ENCODE data around the gene BHMT2.

The BHMT2 gene

DNA sequence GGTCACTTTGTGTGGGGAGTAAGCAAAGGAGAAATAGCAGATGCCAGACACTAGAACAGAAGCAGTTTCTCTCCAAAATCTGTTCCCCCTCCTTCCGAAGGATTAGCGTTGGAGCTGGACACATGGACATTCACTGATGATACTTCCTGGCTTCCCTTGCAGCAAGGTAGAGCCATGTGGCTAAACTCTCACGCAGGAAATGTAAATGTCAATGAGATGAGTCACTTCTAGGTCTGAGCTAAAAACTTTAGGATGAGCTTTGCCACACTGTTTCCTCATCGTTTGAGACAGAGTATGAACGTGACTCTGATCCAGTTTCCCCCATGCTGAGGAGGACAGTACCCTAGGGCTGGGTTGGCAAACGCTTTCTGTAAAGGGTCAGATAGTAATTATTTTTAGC is 5.1 kb downstream of the BHMT2 start:
- no peak for DNase-seq

DNA sequence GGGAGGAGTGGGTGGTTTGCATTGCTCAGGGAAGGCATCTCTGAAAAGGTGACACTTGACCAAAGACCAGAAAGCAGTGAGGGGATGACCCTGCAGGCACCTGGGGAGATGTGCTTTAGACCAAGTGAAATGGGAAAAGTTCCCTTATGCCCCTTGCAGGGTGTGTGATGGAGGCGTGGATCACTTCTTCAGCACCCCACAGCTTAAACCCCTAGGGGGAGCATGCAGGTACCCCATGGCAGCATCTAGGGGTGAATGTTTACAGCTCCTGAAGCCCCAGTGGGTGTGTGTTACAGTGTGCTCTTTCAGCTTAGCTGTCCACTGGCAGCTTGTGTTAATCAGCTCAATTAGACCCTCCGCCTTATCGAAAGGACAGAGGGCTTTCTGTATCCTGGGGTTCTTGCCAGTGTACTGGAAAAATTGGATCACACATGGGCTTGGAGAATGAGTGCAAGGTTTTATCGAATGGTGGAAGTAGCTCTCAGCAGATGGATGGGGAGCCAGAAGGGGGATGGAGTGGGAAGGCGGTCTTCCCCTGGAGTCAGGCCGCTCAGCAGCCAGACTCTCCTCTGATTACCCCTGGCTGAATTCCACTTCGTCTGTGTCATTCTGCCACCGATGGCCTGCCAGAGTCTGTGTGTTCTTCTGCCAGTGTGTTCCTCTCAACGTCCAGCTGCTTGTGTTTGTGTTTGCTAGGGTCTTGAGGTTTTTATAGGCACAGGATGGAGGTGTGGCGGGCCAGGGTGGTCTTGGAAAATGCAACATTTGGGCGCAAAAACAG is 6.3 kb downstream of the BHMT2 start:
- DNase-seq: no peak

DNA sequence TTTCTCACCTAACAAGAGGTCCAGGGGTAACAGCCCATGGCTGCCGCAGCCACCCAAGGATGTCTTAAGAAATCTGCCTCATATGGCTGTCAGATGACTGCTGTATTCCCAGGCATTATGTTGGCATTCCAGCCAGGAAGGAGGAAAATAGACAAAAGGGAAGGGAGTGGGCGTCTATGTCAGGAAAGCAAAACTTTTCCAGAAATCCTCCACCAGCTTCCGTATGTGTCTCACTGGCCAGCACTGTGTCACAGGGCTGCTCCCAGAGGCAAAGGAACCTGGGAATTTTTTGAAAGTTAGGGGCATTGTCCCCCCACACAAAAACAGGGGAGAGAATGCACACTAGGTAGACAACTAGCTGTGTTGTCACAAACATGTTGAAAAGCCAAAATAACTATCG is 7.3 kb downstream of the BHMT2 start:
- DNase-seq: no peak

DNA sequence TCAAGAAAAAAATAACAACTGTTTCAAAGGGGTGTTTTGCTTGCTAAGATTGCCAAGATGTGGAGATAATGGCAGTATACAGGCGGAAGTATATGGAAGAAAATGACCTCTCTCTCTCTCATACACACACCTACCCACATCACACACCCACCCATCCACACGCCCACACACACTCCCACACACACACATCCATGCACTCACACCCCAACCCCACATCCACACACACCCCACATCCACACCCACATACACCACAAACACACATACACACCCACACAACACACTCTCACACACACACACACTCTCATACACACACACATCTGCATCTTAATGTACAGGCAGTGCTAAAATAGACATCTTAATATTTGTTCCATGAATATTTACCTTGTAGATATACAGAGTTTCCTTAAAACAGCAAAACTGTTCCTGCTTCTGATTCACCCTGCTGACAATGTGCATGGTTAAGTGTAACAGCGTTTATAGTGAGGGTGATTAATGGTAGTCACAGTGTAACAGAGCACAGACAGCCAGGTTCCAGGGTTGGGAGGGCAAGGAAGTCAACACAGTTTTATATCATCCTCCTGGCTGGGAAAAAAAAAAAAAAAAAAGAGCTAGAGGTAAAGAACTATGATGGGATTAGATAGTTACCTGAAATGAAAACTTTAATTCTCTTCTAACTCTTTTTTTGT is 8.3 kb downstream of the BHMT2 start:
- no peak for DNase-seq

DNA sequence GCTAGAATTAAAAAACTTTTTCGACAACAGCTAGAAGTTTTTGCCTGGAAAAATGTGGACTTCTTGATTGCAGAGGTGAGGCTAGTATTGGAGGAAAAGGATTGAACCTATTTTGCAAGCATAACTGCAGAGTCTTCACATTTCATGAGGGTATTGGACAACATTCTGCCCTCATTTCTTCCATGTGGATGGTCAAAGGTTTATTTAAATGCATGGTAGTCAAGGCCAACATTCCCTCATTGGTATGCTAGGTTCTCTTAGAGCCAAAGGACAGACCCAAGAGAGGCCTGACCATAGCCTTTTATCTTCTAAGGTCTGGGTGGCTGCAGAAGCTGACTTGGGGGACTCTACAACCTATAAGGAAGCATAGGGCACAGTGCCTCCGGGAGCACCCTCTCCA is 11.2 kb downstream of the BHMT2 start:
- DNase-seq: no peak

DNA sequence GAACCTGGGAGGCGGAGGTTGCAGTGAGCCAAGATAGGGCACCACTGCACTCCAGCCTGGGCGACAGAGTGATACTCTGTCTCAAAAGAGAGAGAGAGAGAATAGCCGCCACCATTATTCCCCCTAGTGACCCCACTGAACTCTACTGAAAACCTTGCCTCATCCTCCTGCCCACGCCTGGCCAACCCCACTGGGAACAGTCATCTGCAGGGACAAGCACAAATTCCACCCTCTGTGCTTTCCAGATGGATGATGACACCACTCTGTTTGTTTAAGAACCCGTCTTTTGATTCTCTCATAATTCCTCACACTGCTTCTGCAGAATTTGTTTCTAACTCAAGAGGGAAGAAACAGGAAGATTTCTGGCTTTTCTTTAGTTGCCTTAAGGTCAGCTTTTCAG is 12.2 kb downstream of the BHMT2 start:
- DNase-seq: no peak

DNA sequence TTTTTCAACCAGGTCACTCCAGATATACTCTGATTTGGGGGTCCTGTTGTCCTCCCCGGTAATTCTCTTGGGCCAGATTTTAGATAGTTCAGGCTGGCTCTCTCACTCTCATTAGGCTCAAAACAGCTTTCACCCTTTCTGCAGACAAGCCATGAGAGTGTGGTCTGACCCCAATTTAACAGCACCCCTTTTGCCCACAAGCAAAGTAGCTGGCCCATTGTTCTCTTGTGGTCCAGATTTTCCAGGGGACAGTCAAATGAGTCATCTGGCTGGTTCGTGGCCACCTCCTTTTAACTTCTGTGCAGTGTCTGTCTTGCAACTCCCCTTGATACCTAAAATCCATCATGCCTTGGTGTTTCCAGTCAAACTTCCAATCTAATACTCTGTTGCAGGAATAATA is 16.5 kb downstream of the BHMT2 start:
- DNase-seq: no peak

DNA sequence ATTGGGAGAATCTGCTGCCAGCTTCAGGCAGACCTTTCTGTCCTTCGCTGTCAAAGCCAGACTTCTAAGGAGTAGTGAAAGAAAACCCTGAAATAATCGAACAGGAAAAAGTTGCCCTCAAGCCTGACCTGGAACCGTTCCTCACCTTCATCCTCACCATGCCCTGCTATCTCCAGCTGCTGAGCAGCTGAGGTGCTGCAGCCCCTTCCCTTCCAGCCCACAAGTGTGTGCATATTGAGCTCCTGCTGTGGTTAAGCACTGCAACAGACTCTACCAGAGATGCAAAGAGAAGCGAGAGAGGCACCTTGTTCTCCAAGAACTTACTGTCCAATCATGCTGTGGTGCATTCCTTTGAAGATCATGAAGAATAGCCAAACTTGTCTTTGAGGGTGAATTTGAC is 18.9 kb downstream of the BHMT2 start:
- DNase-seq: no peak

DNA sequence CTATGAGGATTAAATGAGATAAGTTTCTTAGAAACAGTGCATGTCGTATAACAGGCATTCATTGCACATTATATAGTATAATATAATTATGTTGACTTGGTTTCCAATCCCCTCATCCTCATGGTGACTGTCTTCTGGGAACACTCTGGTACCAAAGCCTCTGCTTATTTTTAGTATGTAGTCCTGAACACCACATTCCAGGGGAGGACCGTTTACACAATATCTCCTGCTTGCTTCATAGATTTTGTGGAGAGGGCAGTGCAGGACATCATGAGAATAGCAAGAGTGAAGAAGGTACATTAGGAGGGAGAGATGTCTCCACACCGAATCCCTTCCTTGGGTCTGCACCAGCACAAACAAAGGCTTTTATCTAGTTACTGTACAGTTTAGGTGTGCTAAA is 21.5 kb downstream of the BHMT2 start:
- DNase-seq: no peak

DNA sequence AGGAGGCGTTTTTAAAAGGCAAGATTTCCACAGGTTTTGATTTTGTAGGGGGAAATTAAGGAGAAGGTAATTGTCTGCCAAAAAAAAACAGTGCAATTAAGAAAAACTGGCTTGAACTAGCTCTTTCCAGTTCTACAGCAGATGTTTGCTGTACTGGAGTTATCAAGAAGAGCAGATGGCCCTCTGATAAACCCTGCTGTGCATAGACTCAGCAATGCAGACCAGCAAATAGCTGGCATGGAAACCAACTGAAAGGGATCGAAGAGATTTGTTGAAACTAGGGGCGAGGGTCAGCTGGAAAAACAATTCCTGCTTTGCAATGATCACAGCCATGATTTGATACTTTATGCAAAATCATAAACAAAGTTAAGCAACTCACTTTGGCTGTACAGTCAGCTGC is 24.2 kb downstream of the BHMT2 start:
- DNase-seq: no peak

DNA sequence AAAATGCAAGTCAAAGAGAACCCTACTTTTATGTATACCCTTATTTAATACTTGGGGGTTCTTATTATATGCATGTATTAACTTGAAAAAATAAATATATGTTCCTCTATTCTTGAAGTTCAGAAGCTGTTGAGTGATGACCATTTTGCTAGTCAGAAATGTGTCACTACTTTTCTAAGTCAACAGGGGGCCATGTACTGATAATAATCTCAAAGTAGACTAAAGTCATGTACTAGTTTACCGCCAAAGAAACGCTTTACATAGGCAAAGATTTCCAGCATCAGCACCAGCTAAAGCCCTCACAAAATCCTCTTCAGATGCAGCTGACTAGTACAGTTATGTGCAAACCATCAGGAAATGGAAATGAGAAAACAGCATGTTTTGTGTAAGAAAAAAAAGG is 36.3 kb downstream of the BHMT2 start:
- no peak for DNase-seq

DNA sequence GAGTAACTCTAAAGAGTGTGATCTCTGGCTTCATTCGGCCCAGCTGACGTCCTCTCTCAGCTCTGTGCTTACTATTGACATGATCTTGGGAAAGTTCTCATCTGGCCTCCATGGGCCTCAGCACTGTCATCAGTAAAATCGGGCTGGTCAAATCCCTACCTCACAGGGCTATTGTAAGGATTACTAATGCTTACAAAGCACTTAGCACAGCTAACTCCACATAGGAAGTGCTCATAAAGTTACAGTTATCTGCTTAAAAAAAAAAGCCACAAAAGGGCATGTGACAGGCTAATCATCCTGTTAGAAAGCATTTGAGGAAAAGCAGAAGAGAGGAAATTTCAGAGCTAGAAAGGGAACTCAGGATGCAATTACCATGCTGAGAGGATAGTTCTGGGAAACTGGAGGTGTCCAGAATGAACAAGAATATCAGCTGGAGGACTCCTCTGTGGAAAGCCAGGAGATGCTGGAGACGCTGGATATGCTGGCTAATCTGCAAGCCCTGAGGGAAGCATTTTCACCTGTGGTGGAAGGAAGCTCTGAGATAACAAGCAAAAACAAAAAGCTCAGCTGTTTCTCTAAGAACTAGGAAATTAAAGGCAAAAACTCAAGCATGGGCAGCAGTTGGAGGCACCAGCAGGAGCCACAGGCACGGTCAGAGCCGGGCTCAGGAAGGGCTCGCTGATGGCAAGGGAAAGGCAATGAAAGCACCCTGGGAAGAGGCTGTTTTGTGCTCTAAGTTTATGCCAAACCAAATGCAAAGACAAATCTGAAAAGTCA is 37.6 kb downstream of the BHMT2 start:
- no peak for DNase-seq

DNA sequence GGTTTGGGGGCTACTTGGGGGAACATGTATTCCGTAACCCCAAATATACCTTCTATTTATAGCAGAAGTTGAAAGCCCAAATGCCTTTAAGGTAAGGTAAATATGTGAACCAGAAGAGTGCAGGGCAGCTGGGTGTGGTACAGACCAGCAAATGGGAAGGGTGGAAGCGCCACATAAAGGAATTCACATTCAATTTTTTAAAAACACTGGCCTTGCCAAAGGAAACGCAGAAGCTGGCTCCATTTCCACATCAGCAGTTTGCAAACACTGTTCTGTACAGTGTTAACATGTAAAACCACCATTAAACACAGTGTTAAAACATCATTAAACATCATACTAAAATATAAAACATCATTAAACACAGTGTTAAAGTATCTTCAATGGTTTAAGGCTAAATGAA is 38.5 kb downstream of the BHMT2 start:
- DNase-seq: no peak

DNA sequence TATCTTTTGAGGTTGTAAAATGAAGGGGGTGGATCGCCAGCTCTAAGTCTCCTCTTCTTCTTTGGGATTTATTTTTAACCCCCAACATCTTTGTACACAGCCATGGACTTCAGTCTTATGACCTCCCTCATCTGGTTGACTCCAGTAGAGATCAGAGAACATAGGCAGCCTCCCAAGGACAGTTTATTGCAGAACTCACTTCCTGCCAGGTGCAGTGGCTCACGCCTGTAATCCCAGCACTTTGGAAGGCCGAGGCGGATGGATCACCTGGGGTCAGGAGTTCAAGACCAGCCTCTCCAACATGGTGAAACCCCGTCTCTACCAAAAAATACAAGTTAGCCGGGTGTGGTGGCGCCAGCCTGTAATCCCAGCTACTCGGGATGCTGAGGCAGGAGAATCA is 39.2 kb downstream of the BHMT2 start:
- no peak for DNase-seq

DNA sequence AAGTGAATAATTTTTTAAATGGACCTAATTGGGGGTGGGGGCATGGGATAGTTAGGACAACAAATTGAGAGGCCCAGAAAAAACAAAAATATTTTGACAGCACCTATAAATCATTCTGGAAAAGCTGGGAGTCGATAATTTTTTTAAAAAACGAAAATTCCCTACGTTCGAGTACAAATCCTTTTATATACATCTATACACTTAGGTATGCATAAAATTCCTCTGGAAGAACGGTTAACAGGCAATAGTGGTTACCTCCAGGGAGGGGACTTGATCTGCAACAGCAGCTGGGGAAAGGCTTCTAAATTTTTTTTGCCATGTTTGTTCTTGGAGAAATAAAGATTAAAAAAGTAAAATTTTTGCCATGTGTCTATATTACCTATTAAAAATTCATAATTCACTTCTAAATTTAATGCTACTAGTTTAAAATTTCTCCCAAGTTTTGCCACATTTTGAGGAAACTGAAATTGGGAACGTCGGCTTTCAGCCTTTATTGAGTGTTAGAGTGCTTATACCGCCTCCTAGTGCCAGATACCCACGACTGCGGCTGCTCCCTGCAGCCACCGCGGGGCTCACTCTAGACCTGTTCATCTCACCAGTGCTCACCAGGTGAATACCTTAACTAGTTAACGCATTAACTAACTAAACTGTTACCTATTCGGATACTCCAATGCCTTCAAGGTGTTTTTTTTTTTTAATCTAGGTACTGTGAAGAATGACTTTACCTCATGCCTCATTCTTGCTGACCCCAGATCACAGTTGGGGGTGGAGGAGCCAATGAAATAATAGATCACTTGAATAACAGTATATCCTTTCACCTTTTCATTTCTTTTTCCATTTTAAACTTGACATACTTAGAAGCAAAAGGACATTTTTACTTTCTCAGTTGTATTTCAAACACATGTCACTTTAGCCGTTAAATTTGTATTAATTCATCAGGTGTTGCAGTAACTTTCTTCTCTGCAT is 40.2 kb downstream of the BHMT2 start:
- DNase-seq: no peak

DNA sequence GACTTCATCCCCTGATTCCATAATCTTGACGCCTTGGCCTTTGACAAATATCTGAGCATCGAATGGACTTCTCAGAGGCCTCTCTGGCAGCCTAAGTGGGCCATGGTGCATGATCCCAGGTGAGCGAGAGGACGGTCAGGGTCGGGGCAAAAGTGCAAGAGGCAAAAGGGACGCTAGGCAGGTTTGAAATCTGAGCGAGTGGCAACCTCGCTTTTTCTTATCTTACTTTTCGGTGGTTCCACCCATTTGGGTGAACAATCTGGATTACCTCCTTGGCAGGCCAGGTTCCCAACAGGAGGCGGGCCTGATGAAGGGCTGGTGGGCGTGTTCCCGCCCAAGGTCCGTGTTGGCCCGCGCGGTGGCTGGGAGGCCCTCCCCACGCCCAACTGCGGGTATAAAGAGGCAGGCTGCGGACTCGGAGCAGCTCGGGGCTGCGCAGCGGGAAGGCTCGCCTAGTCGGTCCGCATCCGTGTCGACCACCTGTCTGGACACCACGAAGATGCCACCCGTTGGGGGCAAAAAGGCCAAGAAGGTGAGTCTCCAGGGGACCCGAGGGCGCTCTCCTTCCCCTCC is 41.9 kb downstream of the BHMT2 start, which contains the start of gene BHMT:
Gene BHMT (plus strand): TSS at position 423 of the 573 bp plus-strand sequence. CDS start 77 bp downstream, at position 500.
- no peak for DNase-seq

DNA sequence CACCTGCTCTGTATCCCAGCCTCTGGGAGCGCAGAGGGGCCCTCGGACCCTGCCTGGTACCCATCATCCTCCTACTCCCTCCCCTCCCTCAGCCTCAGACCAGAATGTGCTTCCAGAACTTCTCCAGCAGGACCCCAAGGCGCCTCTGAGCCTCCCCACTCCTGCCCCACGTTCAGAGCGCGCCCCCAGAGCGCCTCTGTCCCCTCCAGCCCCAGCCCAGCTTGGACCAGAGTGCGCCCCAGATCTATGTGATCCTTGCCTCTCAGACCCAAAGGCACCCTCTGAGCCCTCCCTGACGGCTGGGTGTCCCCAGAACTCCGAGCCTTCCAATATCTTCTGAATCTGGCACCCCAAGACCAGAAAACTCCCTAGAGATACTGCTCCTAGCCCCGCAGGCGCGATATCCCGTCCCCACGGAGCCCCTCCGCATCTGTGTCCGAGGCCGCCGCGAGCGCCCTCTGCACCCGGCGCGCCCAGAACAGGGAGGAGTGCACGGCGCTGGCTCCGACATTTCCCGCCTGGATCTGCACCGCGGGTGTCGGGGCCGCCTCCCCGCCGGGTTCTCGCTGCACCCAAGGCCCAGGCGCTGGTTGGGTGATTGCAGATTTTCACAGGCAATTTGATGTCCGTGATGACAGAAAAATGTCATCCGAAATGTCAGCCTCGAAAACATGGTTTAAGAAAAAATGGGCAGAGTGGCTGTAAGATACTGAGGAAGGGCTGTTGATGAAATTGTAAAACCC is 42.6 kb downstream of the BHMT2 start:
- DNase-seq: no peak

DNA sequence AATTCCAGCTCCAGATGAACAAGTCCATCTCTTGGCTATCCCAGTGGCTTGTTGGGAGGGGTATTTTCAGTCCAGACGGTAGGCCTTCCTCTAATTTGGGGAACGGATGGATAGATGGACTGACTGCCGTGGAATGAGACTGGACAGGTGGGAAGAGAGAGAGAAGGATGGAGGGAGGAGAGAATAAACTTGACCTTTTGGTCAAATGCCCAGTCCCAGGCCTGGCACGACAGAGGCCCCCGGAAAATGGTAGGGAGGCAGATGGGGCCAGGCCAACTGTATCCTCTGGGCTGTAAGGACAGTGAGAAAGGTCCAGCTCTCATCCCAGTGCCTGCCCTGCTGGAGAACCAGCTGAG is 43.1 kb downstream of the BHMT2 start:
- no peak for DNase-seq

DNA sequence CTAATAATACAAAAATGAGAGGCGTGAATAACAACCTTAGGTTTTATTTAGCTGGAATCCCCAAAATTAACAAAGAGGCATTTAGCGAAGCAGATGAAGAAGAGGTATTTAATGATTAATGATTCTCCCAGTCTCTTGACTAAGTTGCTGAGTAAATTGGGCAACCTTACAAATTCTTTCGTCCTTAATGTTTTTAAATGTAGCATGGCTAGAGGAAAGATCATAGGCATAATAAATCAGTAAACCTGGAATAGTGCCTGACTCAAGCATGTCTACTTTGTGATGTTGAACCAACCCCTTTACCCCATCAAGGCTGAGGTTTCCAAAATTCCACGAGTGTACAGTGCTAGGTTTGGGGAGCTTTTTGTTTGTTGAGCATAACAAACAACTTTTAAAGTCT is 49.9 kb downstream of the BHMT2 start:
- DNase-seq: no peak

DNA sequence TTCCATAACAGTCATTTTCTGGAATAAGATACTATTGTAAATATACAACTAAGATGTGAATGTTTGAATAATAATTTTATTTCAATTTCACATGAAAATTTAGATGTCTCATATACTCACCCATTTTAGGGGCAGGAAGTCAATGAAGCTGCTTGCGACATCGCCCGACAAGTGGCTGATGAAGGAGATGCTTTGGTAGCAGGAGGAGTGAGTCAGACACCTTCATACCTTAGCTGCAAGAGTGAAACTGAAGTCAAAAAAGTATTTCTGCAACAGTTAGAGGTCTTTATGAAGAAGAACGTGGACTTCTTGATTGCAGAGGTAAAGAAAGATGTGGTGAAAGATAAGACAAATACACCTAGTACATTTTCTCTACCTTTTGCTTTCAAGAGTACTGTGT is 50.7 kb downstream of the BHMT2 start:
- no peak for DNase-seq

DNA sequence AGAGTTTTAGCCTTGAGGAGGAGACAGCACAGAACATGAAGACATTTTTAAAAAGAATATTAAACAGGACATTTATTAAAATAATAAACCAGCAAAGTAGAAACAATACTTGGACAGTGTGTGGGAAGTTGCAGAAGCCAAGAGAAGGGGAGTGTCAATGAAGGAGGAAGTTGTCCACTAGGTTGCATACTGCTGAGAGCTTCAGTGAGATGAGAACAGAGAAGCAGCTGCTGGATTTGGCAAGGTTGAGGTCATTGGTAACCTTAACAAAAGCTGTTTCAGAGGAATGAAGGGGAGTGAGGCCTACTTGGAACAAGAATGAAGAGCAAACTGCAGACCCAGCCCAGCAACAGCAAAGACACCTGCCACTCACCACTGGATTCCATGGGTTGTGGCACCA is 53.4 kb downstream of the BHMT2 start:
- DNase-seq: no peak

DNA sequence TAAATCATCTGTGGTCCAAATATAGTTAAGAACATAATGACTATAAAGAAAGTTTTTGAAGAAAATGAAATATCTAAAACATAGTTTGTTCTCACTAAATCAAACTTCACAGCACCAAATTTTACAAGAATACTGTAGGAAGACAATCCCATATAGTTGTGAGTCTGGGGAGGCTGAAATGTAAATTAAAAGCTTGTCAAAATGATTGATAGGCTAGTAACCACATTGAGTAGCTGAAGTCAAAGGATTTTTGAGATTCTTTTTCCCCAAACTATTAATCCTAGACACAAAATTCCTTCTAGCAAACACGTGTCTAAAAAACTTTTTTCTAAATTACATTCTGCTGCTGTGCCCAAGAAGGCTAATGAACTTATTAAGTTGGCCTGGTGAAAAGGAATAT is 55.0 kb downstream of the BHMT2 start:
- no peak for DNase-seq
